ENCODE results near the gene CXXC5. TPM values are rescaled to one million over a fixed set of nuclear protein-coding genes. Genes with fewer than 3 reads are reported as not detected.
A peak's percentile ranks its signal among the peaks of the same experiment; 100 is the strongest.
"Not testable (repeated sequence)": the region's sequence is repeated elsewhere in the genome, so short reads cannot be mapped to it uniquely, and the experiment has no call there.

The CXXC5 gene
- total and polyA plus RNA-seq, 3 experiments from 2014 or later = 2.1 to 67.0 (median 3.1) TPM

DNA sequence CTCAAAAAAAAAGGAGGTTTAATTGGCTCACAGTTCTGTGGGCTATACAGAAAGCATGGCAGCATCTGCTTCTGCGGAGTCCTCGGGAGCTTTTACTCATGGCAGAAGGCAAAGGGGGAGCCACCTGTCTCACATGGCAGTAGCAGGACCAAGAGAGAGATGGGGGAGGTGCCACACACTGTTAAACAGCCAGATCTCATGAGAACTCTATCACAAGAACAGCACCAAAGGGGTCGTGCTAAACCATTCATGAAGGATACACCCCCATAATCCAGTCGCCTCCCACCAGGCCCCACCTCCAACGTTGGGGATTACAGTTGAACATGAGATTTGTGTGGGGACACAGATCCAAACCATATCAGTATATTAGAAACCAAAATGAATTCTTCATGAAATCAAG, 28.3 kb upstream of the CXXC5 start:
- POLR2A ChIA-PET = no interaction called here
- H3K27me3 ChIP-seq (ENCODE audit: insufficient read depth, low read length, poor library complexity, severe bottlenecking) = no peaks in the 10 kb centered on the region
- no peaks in the 10 kb centered on the region for H3K9me3 ChIP-seq (ENCODE audit: low read length)
- peaks cover 20% of the 10 kb centered on the region for H3K36me3 ChIP-seq (ENCODE audit: insufficient read depth, low read length)
- H3K4me3 ChIP-seq (ENCODE audit: low read length) = no peak overlapping the region
- no peaks in the 10 kb centered on the region for H3K9me3 Mint-ChIP-seq
- H3K27me3 Mint-ChIP-seq = no peaks in the 10 kb centered on the region
- peaks cover 0 to 79% (median 18%) of the 10 kb centered on the region in 3 donors for H3K36me3 Mint-ChIP-seq
- no peak for DNase-seq
- peaks cover 6 to 9% (median 8%) of the 10 kb centered on the region in 3 donors for H3K4me1 Mint-ChIP-seq
- no peak overlapping the region for H3K4me3 Mint-ChIP-seq
- H3K4me1 ChIP-seq (ENCODE audit: insufficient read depth, low read length) = no peaks in the 10 kb centered on the region
- peak overlapping the region in 2 of 8 donors; percentile 40 to 76 for H3K27ac Mint-ChIP-seq
- CTCF ChIA-PET = interaction anchor here (3.1 kb wide), 1 partner anchor 14 kb away, joined by 9 read pairs; no protein-coding TSS in a partner anchor
- no peak overlapping the region for H3K27ac ChIP-seq (ENCODE audit: low read depth, low read length)

DNA sequence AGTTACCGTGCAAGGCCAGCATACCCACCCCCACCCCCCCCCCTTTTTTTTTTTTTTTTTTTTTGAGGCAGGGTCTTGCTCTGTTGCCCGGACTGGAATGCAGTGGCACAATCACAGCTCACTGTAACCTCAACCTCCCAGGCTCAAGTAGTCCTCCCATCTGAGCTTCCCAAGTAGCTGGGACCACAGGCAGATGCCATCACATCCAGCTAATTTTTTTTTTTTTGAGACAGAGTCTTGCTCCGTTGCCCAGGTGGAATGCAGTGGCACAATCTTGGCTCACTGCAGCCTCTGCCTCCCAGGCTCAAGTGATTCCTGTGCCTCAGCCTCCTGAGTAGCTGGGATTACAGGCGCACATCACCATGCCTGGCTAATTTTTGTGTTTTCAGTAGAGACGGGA, 22.8 kb upstream of the CXXC5 start:
- H3K9me3 ChIP-seq (ENCODE audit: low read length); H3K4me1 Mint-ChIP-seq; H3K4me3 Mint-ChIP-seq; H3K27me3 ChIP-seq (ENCODE audit: insufficient read depth, low read length, poor library complexity, severe bottlenecking); H3K27ac ChIP-seq (ENCODE audit: low read depth, low read length); H3K9me3 Mint-ChIP-seq; POLR2A ChIA-PET; H3K4me1 ChIP-seq (ENCODE audit: insufficient read depth, low read length); H3K27me3 Mint-ChIP-seq; H3K4me3 ChIP-seq (ENCODE audit: low read length); DNase-seq: not testable (repeated sequence)
- Mint-ChIP-seq H3K27ac (peak overlapping the region in 1 of 8 donors; percentile 85), H3K36me3 (peaks cover 0 to 82% (median 20%) of the 10 kb centered on the region in 3 donors)
- H3K36me3 ChIP-seq (ENCODE audit: insufficient read depth, low read length) = peaks cover 23% of the 10 kb centered on the region
- CTCF ChIA-PET = interaction anchor here (2.3 to 4.8 kb wide), 3 partner anchors 10 to 140 kb away, joined by 6 to 19 read pairs (median 11); no protein-coding TSS in a partner anchor

DNA sequence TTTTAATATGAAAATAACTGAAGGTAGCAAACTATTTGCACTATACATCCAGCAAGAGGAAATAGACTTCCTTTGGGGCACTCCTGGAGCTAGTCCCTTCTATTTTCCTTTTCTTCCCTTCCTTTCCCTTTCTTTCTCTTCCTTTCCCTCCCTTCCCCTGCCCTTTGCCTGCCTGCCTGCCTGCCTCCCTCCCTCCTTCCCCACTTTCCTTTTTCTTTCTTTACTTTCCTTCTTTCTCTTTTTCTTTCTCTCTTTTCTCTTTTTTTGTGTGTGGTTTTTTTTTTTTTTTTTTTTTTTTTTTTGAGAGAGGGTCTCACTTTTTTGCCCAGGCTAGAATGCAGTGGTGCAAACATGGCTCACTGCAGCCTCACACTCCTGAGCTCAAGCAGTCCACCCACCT, 17.3 kb upstream of the CXXC5 start:
- peaks cover 0 to 57% (median 9%) of the 10 kb centered on the region in 3 donors for H3K36me3 Mint-ChIP-seq
- peak overlapping the region in 2 of 8 donors; percentile 22 to 52 for H3K27ac Mint-ChIP-seq
- ChIA-PET POLR2A (interaction anchor here (0.7 to 0.8 kb wide), 2 partner anchors 39 to 43 kb away, joined by 4 to 12 read pairs; no protein-coding TSS in a partner anchor), CTCF (interaction anchor here (0.7 to 9.4 kb wide), 5 partner anchors 38 to 501 kb away, joined by 3 to 189 read pairs (median 87); no protein-coding TSS in a partner anchor)
- Histone ChIP-seq H3K4me3 (ENCODE audit: low read length) (no peak overlapping the region), H3K36me3 (ENCODE audit: insufficient read depth, low read length) (peaks cover 16% of the 10 kb centered on the region), H3K27me3 (ENCODE audit: insufficient read depth, low read length, poor library complexity, severe bottlenecking) (no peaks in the 10 kb centered on the region), H3K9me3 (ENCODE audit: low read length) (no peaks in the 10 kb centered on the region), H3K27ac (ENCODE audit: low read depth, low read length) (no peak overlapping the region), H3K4me1 (ENCODE audit: insufficient read depth, low read length) (peaks cover 16% of the 10 kb centered on the region)
- H3K4me3 Mint-ChIP-seq = no peak overlapping the region
- no peaks in the 10 kb centered on the region for H3K27me3 Mint-ChIP-seq
- peaks cover 18 to 26% (median 23%) of the 10 kb centered on the region in 3 donors for H3K4me1 Mint-ChIP-seq
- no peaks in the 10 kb centered on the region for H3K9me3 Mint-ChIP-seq
- DNase-seq = no peak

DNA sequence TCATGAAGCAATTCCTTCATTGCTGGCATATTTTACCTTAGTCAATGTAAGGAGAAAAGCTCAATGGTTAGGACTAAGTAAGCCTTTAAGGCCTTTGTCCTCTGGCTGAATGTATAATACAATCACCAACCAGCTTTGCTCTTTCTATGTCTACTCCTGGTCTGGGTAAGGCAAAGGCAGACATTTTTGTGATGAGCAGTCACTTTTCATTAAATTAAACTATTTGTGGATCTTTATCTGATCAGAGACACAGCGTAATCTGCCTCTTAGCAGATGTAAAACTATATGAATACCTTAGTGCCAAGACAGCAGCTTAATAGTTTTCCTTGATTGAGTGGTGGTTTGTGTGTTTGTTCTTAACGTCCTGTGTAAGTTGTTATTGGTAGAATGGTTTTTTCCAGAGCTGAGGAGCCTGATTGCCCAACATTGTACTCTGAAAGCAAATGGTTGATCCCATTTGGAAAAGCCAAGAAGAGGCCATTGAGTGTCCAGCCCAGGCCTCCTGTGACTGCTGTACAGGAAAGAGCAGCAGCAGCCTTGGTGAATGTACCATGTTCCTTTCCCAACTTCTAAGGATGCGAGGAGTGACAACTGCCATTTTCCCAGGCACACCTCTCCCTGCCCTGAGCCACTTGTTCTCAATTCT, 16.5 kb upstream of the CXXC5 start:
- H3K27me3 ChIP-seq (ENCODE audit: insufficient read depth, low read length, poor library complexity, severe bottlenecking) = no peaks in the 10 kb centered on the region
- Mint-ChIP-seq H3K4me3 (no peak overlapping the region), H3K4me1 (peaks cover 26 to 34% (median 31%) of the 10 kb centered on the region in 3 donors), H3K36me3 (peaks cover 0 to 49% (median 9%) of the 10 kb centered on the region in 3 donors), H3K27me3 (no peaks in the 10 kb centered on the region), H3K27ac (peak overlapping the region in 3 of 8 donors; percentile 17 to 53 (median 43)), H3K9me3 (no peaks in the 10 kb centered on the region)
- peaks cover 24% of the 10 kb centered on the region for H3K4me1 ChIP-seq (ENCODE audit: insufficient read depth, low read length)
- ChIA-PET POLR2A (no interaction called here), CTCF (interaction anchor here (0.7 to 9.4 kb wide), 9 partner anchors 13 to 144 kb away, joined by 3 to 189 read pairs (median 5); no protein-coding TSS in a partner anchor)
- peaks cover 8% of the 10 kb centered on the region for H3K36me3 ChIP-seq (ENCODE audit: insufficient read depth, low read length)
- no peak for DNase-seq
- no peak overlapping the region for H3K4me3 ChIP-seq (ENCODE audit: low read length)
- no peak overlapping the region for H3K27ac ChIP-seq (ENCODE audit: low read depth, low read length)
- H3K9me3 ChIP-seq (ENCODE audit: low read length) = no peaks in the 10 kb centered on the region

DNA sequence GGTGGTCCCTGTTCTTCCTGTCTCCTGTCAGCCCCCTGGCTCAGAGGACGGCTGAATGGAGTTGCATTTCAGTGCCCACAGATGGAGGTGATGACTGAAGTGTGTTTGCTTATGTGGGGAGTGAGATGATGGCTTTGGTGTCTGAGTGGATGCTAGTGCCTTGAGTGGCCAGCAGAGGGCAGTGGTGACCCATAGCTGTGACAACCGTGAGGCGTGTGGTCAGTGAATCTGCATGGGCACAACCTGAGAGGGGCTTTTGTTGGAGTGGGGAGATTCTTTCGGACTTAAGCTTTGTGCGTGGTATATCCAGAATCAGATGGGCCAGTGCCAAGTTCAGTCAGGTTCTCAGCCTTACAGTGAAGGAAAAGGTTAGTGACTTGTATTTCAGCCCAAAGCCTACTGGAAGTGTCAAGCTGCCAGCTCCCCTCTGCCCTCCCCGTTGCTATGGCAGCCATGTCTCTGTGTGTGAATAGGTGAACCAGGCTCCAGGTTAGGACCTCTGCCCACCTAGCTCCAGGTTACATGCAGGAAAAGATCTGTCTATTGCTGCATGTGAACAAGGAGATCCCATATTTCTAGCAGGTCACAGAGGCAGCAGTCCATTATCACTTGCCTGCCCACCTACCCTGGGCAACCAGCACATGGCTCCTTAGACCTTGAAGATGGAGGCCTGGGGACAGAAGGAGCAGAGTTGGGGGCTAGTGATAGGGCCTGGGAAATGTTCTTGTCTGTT, 14.7 kb upstream of the CXXC5 start:
- H3K36me3 ChIP-seq (ENCODE audit: insufficient read depth, low read length) = no peaks in the 10 kb centered on the region
- H3K4me1 ChIP-seq (ENCODE audit: insufficient read depth, low read length) = peaks cover 35% of the 10 kb centered on the region
- H3K27ac Mint-ChIP-seq = peak overlapping the region in 7 of 8 donors; percentile 6 to 83 (median 68)
- DNase-seq = peak; percentile 56 to 73 (median 63)
- no peaks in the 10 kb centered on the region for H3K27me3 Mint-ChIP-seq
- H3K4me3 Mint-ChIP-seq = peak overlapping the region in 2 of 7 donors; percentile 1 to 2
- ChIA-PET CTCF (interaction anchor here (0.7 to 9.4 kb wide), 28 partner anchors 8 to 213 kb away, joined by 3 to 189 read pairs (median 6); partner anchors contain the start of gene CXXC5), POLR2A (interaction anchor here (0.5 to 2.9 kb wide), 5 partner anchors 19 to 77 kb away, joined by 3 to 18 read pairs (median 6); no protein-coding TSS in a partner anchor)
- H3K9me3 ChIP-seq (ENCODE audit: low read length) = no peaks in the 10 kb centered on the region
- no peaks in the 10 kb centered on the region for H3K27me3 ChIP-seq (ENCODE audit: insufficient read depth, low read length, poor library complexity, severe bottlenecking)
- no peak overlapping the region for H3K27ac ChIP-seq (ENCODE audit: low read depth, low read length)
- no peaks in the 10 kb centered on the region for H3K9me3 Mint-ChIP-seq
- H3K4me1 Mint-ChIP-seq = peaks cover 36 to 47% (median 43%) of the 10 kb centered on the region in 3 donors
- no peak overlapping the region for H3K4me3 ChIP-seq (ENCODE audit: low read length)
- H3K36me3 Mint-ChIP-seq = peaks cover 0 to 31% (median 0%) of the 10 kb centered on the region in 3 donors

DNA sequence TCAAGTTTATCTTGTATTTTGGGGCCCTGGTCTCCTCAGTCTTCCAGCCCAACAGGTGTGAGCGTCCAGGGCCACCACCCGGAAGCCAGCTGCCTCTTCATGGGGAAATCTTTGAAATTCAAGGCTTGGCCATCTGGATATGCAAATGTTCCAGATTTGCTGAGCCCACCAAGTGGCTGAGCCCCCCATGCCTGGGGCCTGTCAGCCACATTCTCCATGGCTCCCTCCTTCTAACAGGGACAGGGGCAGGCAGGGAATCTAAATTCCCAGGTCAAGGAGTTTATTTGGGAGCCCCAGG, 14.2 kb upstream of the CXXC5 start:
- no peaks in the 10 kb centered on the region for H3K27me3 ChIP-seq (ENCODE audit: insufficient read depth, low read length, poor library complexity, severe bottlenecking)
- no peaks in the 10 kb centered on the region for H3K9me3 ChIP-seq (ENCODE audit: low read length)
- peaks cover 0 to 27% (median 0%) of the 10 kb centered on the region in 3 donors for H3K36me3 Mint-ChIP-seq
- no peak overlapping the region for H3K27ac ChIP-seq (ENCODE audit: low read depth, low read length)
- no peaks in the 10 kb centered on the region for H3K27me3 Mint-ChIP-seq
- no peak overlapping the region for H3K4me3 Mint-ChIP-seq
- peaks cover 40 to 52% (median 48%) of the 10 kb centered on the region in 3 donors for H3K4me1 Mint-ChIP-seq
- CTCF ChIA-PET = interaction anchor here (0.7 to 9.4 kb wide), 33 partner anchors 7 to 1648 kb away, joined by 3 to 189 read pairs (median 5); partner anchors contain the start of gene CXXC5
- H3K9me3 Mint-ChIP-seq = no peaks in the 10 kb centered on the region
- DNase-seq = no peak
- peaks cover 39% of the 10 kb centered on the region for H3K4me1 ChIP-seq (ENCODE audit: insufficient read depth, low read length)
- no peak overlapping the region for H3K4me3 ChIP-seq (ENCODE audit: low read length)
- peak overlapping the region in 4 of 8 donors; percentile 47 to 83 (median 78) for H3K27ac Mint-ChIP-seq
- POLR2A ChIA-PET = interaction anchor here (0.6 to 2.9 kb wide), 5 partner anchors 19 to 297 kb away, joined by 3 to 18 read pairs (median 7); no protein-coding TSS in a partner anchor
- H3K36me3 ChIP-seq (ENCODE audit: insufficient read depth, low read length) = no peaks in the 10 kb centered on the region

DNA sequence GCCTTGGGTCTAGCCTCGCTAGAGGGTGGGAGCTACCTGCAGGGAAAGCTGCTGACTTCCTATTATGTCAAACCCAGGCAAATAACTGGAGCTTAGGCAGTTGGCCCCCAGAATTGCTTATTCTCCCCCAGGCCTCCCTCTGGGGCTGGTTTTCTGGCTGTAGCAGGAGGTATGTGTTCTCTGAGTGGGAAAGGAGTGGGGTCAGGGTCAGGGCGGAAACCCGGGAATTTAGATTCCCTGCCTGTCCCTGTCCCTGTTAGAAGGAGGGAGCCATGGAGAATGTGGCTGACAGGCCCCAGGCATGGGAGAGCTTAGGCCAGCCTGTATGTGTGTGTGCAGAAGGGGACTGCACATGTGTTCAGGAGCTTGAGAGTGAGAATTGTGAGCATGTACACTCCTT, 13.6 kb upstream of the CXXC5 start:
- Mint-ChIP-seq H3K36me3 (peaks cover 0 to 22% (median 0%) of the 10 kb centered on the region in 3 donors), H3K4me1 (peaks cover 41 to 54% (median 48%) of the 10 kb centered on the region in 3 donors), H3K27ac (peak overlapping the region in 7 of 8 donors; percentile 52 to 99 (median 90)), H3K27me3 (no peaks in the 10 kb centered on the region), H3K4me3 (peak overlapping the region in 2 of 7 donors; percentile 32 to 69), H3K9me3 (no peaks in the 10 kb centered on the region)
- POLR2A ChIA-PET = interaction anchor here (0.6 to 2.9 kb wide), 6 partner anchors 18 to 298 kb away, joined by 3 to 18 read pairs (median 6); no protein-coding TSS in a partner anchor
- CTCF ChIA-PET = interaction anchor here (0.8 to 9.4 kb wide), 20 partner anchors 8 to 1648 kb away, joined by 3 to 189 read pairs (median 8); partner anchors contain the start of gene CXXC5
- Histone ChIP-seq H3K27ac (ENCODE audit: low read depth, low read length) (no peak overlapping the region), H3K4me1 (ENCODE audit: insufficient read depth, low read length) (peaks cover 39% of the 10 kb centered on the region), H3K27me3 (ENCODE audit: insufficient read depth, low read length, poor library complexity, severe bottlenecking) (no peaks in the 10 kb centered on the region), H3K9me3 (ENCODE audit: low read length) (no peaks in the 10 kb centered on the region), H3K4me3 (ENCODE audit: low read length) (no peak overlapping the region), H3K36me3 (ENCODE audit: insufficient read depth, low read length) (no peaks in the 10 kb centered on the region)
- DNase-seq = no peak

Measured in CD8-positive, alpha-beta memory T cell (primary cell).